ENCODE results near the gene PALLD. TPM values are rescaled to one million over a fixed set of nuclear protein-coding genes. Genes with fewer than 3 reads are reported as not detected.

Gene PALLD
- total RNA-seq, 1 experiment from 2014 or later, result 166 TPM

- TF ChIP-seq ZBTB33 (IDR thresholded peaks at IDR 0.05; ENCODE audit: extremely low read depth, insufficient replicate concordance, low read length), result no peak
- no peak for TF ChIP-seq CBX3 (IDR thresholded peaks at IDR 0.05; ENCODE audit: low read depth)
- no peak for TF ChIP-seq YY1 (IDR thresholded peaks at IDR 0.05; ENCODE audit: extremely low read depth, insufficient replicate concordance, low read depth, low read length)
Measured at GRCh38 chr4:168892475-168892874, 395.6 kb downstream of the PALLD start (continued).

GRCh38 chr4:168893205-168893604, 396.4 kb downstream of the PALLD start:
- ATAC-seq (no peak), DNase-seq (ENCODE audit: low read depth, low spot score) (no peak)
- Histone ChIP-seq H3K79me2 (ENCODE audit: insufficient read depth, low read length) (peaks cover 7% of the 10 kb centered on the region; the same call in 1 of the 2 replicates), H4K20me1 (ENCODE audit: insufficient read depth) (no peaks in the 10 kb centered on the region), H3K4me3 (replicated peaks in 1 of 2; ENCODE audit: low read depth in 1 of 2, low read length in 2 of 2) (no peak overlapping the region), H3K36me3 (ENCODE audit: control insufficient read depth in 1 of 2, insufficient read depth in 2 of 2, low read length in 2 of 2) (peaks cover 49 to 58% of the 10 kb centered on the region in 2 experiments), H3K4me2 (ENCODE audit: low read length) (no peak overlapping the region), H3K4me1 (ENCODE audit: control insufficient read depth in 1 of 2, insufficient read depth in 2 of 2, low read length in 2 of 2) (no peaks in the 10 kb centered on the region), H3K27me3 (ENCODE audit: insufficient read depth, low read length) (no peaks in the 10 kb centered on the region), H3K9ac (ENCODE audit: low read length) (no peak overlapping the region), H3K27ac (ENCODE audit: low read depth, low read length) (no peak overlapping the region), H3K9me2 (ENCODE audit: insufficient read depth) (no peaks in the 10 kb centered on the region), H3K9me3 (ENCODE audit: control insufficient read depth in 1 of 2, insufficient read depth in 1 of 2, low read depth in 1 of 2, low read length in 2 of 2) (no peaks in the 10 kb centered on the region), H2AFZ (ENCODE audit: low read depth, low read length, poor library complexity, severe bottlenecking) (no peak overlapping the region)
- ChIA-PET CTCF (no interaction called here), RAD21 (ENCODE audit: low non-redundant PET in 1 of 2, low total read pairs in 2 of 2, uncharacterized antibody in 2 of 2, unreplicated experiment in 2 of 2) (no interaction called here), POLR2A (interaction anchor here (1.1 kb wide), 1 partner anchor 8 kb away, joined by 3 read pairs; no protein-coding TSS in a partner anchor)
- intact Hi-C loops (cut with micrococcal nuclease), result no loop called here
- no peak for TF ChIP-seq EZH2 (IDR thresholded peaks at IDR 0.05)
- no peak for TF ChIP-seq EZH2phosphoT487 (IDR thresholded peaks at IDR 0.05; ENCODE audit: borderline replicate concordance)
- TF ChIP-seq YY1 (IDR thresholded peaks at IDR 0.05; ENCODE audit: extremely low read depth, insufficient replicate concordance, low read depth, low read length), result no peak
- no peak for TF ChIP-seq SIN3A (IDR thresholded peaks at IDR 0.05; ENCODE audit: low read depth)
- TF ChIP-seq CBX3 (IDR thresholded peaks at IDR 0.05; ENCODE audit: low read depth), result no peak
- no peak for TF ChIP-seq SP1 (IDR thresholded peaks at IDR 0.05; ENCODE audit: low read depth)
- no peak for TF ChIP-seq CTCF (IDR thresholded peaks at IDR 0.05 in 2 of 3, conservative IDR thresholded peaks at IDR 0.05 in 1 of 3; ENCODE audit: borderline replicate concordance in 1 of 3, insufficient read depth in 1 of 3, low read depth in 2 of 3, low read length in 2 of 3)
- TF ChIP-seq POLR2A (IDR thresholded peaks at IDR 0.05; ENCODE audit: borderline replicate concordance, extremely low read depth, insufficient read depth, insufficient read length), result no peak
- no peak for TF ChIP-seq MAX (IDR thresholded peaks at IDR 0.05)
- TF ChIP-seq TCF7L2 (IDR thresholded peaks at IDR 0.05; ENCODE audit: borderline replicate concordance, extremely low read depth, insufficient read depth, insufficient read length), result no peak
- TF ChIP-seq ELF1 (IDR thresholded peaks at IDR 0.05; ENCODE audit: borderline replicate concordance, low read depth), result no peak
- no peak for TF ChIP-seq FOSL1 (IDR thresholded peaks at IDR 0.05; ENCODE audit: low read depth)
- no peak for TF ChIP-seq RAD21 (IDR thresholded peaks at IDR 0.05; ENCODE audit: low read depth)
- no peak for TF ChIP-seq REST (IDR thresholded peaks at IDR 0.05; ENCODE audit: low read depth)
- no TSS peak for BruUV-seq (replicated peaks)
